ENCODE results near the gene CYP19A1.

DNA sequence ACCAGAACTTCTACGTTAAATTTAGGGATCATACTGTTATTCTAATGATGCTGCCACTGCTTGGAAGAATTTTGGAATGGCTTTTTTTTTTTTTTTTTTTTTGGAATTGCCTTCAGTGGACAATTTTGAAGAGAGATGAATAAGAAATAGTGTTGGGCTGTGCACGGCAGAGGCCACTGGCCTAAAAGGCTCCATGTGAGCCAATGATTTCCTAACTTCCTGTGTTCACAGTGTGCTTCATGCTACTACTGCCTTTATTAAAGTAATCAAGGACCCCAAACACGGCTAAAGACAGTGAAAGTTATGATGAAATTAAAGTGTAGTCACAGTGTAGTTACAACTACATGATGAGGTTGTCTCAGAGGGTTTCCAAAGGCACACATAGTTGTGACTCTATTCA is 142.9 kb downstream of the CYP19A1 start:
- no peak for TF ChIP-seq CTCF (IDR thresholded peaks at IDR 0.05; ENCODE audit: low read depth, low read length, poor library complexity, severe bottlenecking)
- no peak for TF ChIP-seq EZH2phosphoT487 (IDR thresholded peaks at IDR 0.05; ENCODE audit: borderline replicate concordance, low read length)
